GM18951 (cell line): Measurements from ENCODE around the gene E4F1.
"Not testable (repeated sequence)": the region's sequence is repeated elsewhere in the genome, so short reads cannot be mapped to it uniquely, and the experiment has no call there.

Source experiments
- POLR2A ChIP-seq: IDR thresholded peaks from 4 replicates; pipeline ENCODE4 v1.6.1; 2011; ENCODE audit warnings: mild to moderate bottlenecking; ENCODE audit not compliant: insufficient read length, insufficient read depth; ENCODE audit errors: extremely low read depth
- in situ Hi-C: fragments of 300-500 bp; cut with MboI; formaldehyde crosslinking; loops from one replicate; pipeline ENCODE4 v1.12.0; 2022; ENCODE audit warnings: low sequenced_read_pairs, mixed read lengths, inconsistent platforms; ENCODE audit not compliant: unreplicated experiment

The E4F1 gene

GRCh38 chr16:2194852-2195321, 28.5 kb upstream of the E4F1 start:
- TF ChIP-seq POLR2A = no peak
- in situ Hi-C loops = no loop called here

- in situ Hi-C loops = no loop called here
- TF ChIP-seq POLR2A = no peak
Measured at GRCh38 chr16:2195322-2196161, 27.8 kb upstream of the E4F1 start.

GRCh38 chr16:2196162-2196980, 27.0 kb upstream of the E4F1 start, which contains the start of gene CASKIN1:
CASKIN1 (minus strand) TSS chr16:2196605; CDS start chr16:2196432, 173 bp downstream.
- TF ChIP-seq POLR2A = no peak
- in situ Hi-C loops = no loop called here

- TF ChIP-seq POLR2A = no peak
- in situ Hi-C loops = no loop called here
Measured at GRCh38 chr16:2196981-2197511, 26.3 kb upstream of the E4F1 start.

GRCh38 chr16:2197765-2198164, 25.6 kb upstream of the E4F1 start:
- in situ Hi-C loops = no loop called here
- no peak for TF ChIP-seq POLR2A

GRCh38 chr16:2198283-2198682, 25.1 kb upstream of the E4F1 start:
- in situ Hi-C loops = no loop called here
- TF ChIP-seq POLR2A = no peak

- in situ Hi-C loops = no loop called here
- TF ChIP-seq POLR2A = no peak
Measured at GRCh38 chr16:2199095-2199494, 24.3 kb upstream of the E4F1 start.

- in situ Hi-C loops = no loop called here
- TF ChIP-seq POLR2A = no peak
Measured at GRCh38 chr16:2199621-2200139, 23.7 kb upstream of the E4F1 start.

GRCh38 chr16:2200313-2200712, 23.1 kb upstream of the E4F1 start:
- TF ChIP-seq POLR2A = no peak
- in situ Hi-C loops = no loop called here

GRCh38 chr16:2203119-2203688, 20.2 kb upstream of the E4F1 start:
- in situ Hi-C loops = not testable (repeated sequence)

- TF ChIP-seq POLR2A = no peak
- in situ Hi-C loops = no loop called here
Measured at GRCh38 chr16:2204416-2205103, 18.8 kb upstream of the E4F1 start.

- TF ChIP-seq POLR2A = peak; percentile 96
- in situ Hi-C loops = no loop called here
Measured at GRCh38 chr16:2205104-2205966, 18.1 kb upstream of the E4F1 start, which contains the start of gene MLST8. MLST8 (plus strand) TSS chr16:2205454; CDS start chr16:2206086, 632 bp downstream.

- in situ Hi-C loops = no loop called here
- no peak for TF ChIP-seq POLR2A
Measured at GRCh38 chr16:2205967-2206313, 17.5 kb upstream of the E4F1 start.
